Stimulated activated CD4-positive, alpha-beta T cell treated with anti-CD3 and anti-CD28 coated beads, Interleukin-1b, Interleukin-23, amount 100 ng/mL, for 4 hours (primary cell): ENCODE measurements around the gene TXNL1.
"Not testable (repeated sequence)": the region's sequence is repeated elsewhere in the genome, so short reads cannot be mapped to it uniquely, and the experiment has no call there.

ENCODE experiments used
- DNase-seq, 2 donors: peaks; one replicate each; pipeline ENCODE4 v3.0.0-alpha.2; 2020; ENCODE audit warnings: low read depth in 2 of 2

Gene TXNL1

GRCh38 chr18:56645415-56646016 is 7.1 kb upstream of the TXNL1 start:
- DNase-seq = no peak

- no peak for DNase-seq
Observed at GRCh38 chr18:56643381-56643780, 5.0 kb upstream of the TXNL1 start.

GRCh38 chr18:56641714-56642337 is 3.4 kb upstream of the TXNL1 start:
- DNase-seq = no peak

GRCh38 chr18:56639571-56639970 is 1.2 kb upstream of the TXNL1 start:
- no peak for DNase-seq

DNA sequence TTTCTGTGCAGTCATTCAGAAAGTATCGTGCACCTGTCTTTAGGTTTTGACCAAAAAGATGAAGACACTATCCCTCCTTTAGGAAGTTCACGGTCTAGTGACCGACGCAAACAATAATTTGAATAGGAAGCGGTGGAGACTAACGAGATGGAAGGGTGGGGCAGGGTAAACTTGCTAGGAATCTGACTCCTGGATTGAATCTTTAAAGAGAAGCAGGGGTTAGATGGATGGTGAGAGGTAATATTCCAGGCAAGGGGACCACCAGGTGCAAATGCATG is 651 bp upstream of the TXNL1 start:
- DNase-seq = no peak

DNA sequence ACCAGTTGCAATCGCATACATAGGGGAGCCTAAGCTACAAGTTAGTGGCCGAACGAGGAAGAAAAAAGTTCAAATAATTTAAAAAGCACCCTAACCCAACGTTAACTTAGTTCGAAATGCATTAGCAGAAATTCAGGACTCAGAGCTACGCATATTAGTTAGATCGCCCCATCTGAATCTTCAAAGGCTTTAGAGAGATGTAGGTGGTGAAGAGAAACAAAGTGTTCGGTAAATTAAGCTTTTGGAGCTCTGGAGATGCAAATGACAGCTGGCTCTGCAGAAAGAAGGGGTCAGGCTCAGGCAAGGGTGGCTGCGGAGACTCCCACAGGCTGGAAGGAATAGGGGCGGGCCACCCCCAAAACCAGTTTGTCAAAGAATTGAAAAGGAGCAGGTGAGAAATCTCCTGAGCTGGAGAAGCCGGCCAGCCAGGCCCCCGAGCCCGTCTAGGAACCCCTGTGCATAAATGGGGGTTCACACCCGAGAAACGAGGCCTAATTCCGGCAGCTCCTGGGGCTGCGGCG is 621 bp downstream of the TXNL1 start:
- peak in 1 of 2 donors; percentile 10 for DNase-seq

DNA sequence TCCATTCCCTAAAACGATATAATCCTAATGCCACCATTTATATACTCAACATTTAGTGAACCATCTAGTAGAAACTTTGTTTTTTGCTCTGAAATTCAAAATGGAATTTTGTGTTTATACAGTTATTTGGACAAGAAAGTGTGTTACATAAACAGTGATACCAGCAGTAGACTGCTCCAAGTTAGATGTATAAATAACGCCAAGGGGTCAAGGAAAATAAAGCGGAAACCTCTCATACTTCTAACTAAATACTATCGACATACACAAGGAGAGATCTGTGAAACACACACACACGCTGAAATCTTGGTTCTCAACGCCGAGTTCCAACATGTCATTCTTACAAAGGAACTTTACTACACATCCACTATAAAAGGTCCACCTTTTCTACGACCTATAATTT is 1.2 kb downstream of the TXNL1 start:
- DNase-seq = no peak

GRCh38 chr18:56635007-56635406 is 3.4 kb downstream of the TXNL1 start:
- no peak for DNase-seq

- DNase-seq = no peak
Observed at GRCh38 chr18:56632070-56633022, 6.0 kb downstream of the TXNL1 start.

DNA sequence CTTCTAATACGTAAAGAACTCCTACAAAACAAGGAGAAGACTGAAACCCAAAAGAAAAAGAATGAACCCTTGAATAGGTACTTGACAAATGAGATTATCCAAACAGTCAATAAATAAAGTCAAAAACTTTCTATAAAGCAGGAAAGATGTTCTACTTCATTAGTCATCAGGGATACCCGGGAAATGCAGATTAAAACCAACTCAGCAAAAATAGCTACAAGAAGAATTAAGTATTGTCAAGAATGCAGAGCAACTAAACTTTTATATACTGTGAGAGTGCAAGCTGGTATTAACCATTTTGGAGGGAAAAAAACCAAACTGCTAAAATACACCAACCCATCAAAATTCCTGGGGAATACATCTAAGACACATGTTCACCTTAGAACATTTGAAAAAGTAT is 10.4 kb downstream of the TXNL1 start:
- DNase-seq = no peak

DNA sequence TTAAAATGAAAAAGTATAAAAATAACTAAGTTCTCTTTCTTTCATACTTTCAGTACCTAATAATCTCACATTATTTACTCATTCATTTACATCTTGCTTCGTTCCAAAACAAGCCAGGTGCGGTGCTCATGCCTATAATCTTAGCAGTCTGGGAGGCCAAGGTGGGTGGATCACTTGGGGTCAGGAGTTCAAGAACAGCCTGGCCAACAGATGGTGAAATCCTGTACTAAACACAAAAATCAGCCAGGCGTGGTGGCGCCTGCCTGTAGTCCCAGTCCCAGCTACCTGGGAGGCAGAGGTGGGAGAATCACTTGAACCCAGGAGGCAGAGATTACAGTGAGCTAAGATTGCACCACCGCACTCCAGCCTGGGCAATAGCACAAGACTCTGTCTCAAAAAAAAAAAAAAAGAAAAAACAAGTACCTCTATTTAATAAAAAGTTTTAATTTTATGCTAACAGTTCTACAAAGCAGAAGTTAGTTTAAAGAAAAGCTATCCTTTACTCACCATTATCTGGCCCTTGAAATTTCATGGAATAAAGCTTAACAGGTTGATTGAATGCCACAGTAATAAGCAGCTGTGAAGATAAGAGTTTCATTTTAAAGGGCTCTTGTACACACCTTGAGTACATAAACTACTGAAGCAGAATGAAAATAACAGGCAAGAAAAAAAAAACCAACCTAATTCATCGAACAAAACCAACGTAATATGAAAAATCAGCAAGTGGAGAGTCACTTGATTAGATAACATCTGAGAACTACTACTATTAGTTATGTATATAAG is 22.5 kb downstream of the TXNL1 start:
- no peak for DNase-seq

DNA sequence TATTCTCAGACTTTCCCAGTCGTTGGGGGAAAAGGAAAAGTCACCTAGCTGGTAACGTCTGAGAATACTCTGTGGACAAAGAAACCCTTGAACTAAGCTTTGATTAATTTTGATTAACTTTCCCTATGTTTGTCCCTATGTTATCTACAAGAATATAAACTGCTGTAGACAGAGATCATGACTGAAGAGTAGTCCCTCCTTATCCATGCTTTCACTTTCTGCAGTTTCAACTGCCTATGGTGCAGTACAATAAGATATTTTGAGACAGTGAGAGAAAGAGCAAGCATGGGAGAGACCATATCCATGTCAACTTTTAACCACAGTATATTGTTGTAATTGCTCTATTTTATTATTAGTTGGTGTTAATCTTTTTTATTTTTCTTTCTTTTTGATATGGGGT is 31.8 kb downstream of the TXNL1 start:
- no peak for DNase-seq

GRCh38 chr18:56598422-56598821 is 40.0 kb downstream of the TXNL1 start:
- DNase-seq = no peak

- DNase-seq = no peak
Observed at GRCh38 chr18:56593906-56594305, 44.5 kb downstream of the TXNL1 start.

DNA sequence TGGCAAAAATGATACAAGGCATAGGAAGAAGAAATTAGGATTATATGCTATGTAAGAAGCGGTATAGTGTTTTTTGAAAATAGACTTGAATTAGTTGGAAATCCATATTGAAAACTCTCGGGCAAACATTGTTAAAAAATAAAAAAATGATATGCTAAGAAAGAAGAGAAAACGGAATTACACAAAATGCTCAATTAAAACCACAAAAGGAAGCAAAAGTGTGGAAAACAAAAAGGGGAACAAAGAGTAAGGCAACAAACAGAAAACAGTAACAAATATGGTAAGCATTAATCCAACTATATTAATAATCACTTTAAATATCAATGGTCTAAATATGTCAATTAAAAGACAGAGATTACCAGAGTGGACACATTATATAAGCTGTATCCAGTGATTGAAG is 58.4 kb downstream of the TXNL1 start:
- DNase-seq = no peak

GRCh38 chr18:56579451-56579850 is 58.9 kb downstream of the TXNL1 start:
- no peak for DNase-seq

DNA sequence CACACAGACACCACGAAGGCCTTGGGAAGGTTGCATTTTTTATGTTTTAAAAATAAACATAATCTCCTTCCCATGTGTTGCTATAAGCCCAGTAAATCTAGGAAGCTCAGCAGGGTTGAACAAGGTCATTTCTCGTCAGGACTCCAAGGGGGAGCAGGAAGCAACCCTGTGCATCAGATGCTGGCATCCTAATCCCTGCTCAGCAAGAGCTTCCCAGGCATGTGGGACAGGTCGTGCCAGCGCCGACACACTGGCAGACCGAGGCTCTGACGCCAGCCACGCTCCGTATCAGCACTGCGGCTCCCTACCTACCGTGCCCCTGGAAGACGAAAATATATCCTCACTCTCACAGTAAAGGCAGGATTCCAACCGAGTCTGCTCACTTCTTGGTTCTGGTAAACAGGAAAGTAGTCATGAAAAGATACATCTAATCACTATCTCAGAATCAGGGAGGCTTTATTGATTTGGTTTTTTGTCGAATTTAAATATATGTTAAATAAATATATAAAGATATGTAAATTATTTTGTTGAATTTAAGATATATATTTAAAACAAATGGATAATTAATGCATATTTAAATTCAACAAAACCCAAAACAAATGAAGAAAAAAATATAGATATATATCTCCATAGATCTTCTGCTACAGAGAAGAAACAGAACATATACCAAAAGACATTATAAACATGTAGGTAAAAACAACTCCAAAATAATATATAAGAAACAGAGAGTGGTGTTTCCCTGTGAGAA is 61.4 kb downstream of the TXNL1 start:
- no peak for DNase-seq

- no peak for DNase-seq
Observed at GRCh38 chr18:56575819-56576663, 62.4 kb downstream of the TXNL1 start.

DNA sequence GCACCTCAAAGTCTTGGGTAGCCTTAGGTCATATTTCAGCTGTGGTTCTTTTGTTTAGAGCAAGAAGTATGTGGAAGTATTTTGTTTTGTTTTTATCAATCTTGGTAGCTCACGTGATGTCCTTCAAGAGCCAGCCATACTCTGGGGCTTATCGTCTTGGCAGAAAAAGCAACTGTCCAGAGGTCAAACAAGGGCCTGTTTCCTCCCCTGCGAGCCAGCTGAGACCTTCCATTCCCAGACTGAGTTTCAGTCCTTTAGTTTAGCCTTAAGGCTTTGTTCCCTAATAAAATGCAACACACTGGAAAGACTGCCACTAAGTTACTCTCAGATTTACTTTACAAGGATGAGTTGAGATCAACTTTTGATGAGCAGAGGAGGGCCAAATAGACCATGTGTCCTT is 63.5 kb downstream of the TXNL1 start:
- DNase-seq = no peak

DNA sequence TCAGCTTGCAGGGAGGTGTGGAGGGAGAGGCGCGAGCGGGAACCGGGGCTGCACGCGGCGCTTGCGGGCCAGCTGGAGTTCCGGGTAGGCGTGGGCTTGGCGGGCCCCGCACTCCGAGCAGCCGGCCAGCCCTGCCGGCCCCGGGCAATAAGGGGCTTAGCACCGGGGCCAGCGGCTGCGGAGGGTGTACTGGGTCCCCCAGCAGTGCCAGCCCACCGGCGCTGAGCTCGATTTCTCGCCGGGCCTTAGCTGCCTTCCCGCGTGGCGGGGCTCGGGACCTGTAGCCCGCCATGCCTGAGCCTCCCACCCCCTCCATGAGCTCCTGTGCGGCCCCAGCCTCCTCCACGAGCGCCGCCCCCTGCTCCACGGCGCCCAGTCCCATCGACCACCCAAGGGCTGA is 66.1 kb downstream of the TXNL1 start:
- DNase-seq = not testable (repeated sequence)
